SK-N-SH treated with all-trans-retinoic acid at 6 μM for 48 hours (cell line): ENCODE data around the gene SCAF1.

ENCODE experiments used
- ATAC-seq: fragments of 200-7000 bp; cut with Tn5 transposase; 3 replicates; pipeline ENCODE4 v1.9.1; 2020; ENCODE audit warnings: mild to moderate bottlenecking, moderate library complexity
- ARNTL ChIP-seq: fragments of 450-650 bp; formaldehyde crosslinking; IDR thresholded peaks from 2 replicates; pipeline ENCODE4 v1.5.0; 2020; ENCODE audit warnings: low read depth, mild to moderate bottlenecking, moderate library complexity, borderline replicate concordance
- BACH2 ChIP-seq: fragments of 250-450 bp; sonication (Bioruptor Pico); IDR thresholded peaks from 2 replicates; pipeline ENCODE4 v1.9.0; 2021; ENCODE audit warnings: mild to moderate bottlenecking, borderline replicate concordance
- CSDC2 ChIP-seq: fragments of 250-450 bp; sonication (Bioruptor Pico); IDR thresholded peaks from 2 replicates; pipeline ENCODE4 v1.5.0; 2020; ENCODE audit warnings: mild to moderate bottlenecking, moderate library complexity
- CSRNP3 ChIP-seq: fragments of 250-450 bp; sonication (Bioruptor Pico); IDR thresholded peaks from 2 replicates; pipeline ENCODE4 v1.5.1; 2021; ENCODE audit warnings: mild to moderate bottlenecking, moderate library complexity
- ESRRG ChIP-seq: fragments of 250-450 bp; sonication (Bioruptor Pico); IDR thresholded peaks from 2 replicates; pipeline ENCODE4 v1.6.1; 2021; ENCODE audit warnings: mild to moderate bottlenecking
- GLIS3 ChIP-seq: fragments of 250-450 bp; sonication (Bioruptor Pico); IDR thresholded peaks from 2 replicates; pipeline ENCODE4 v1.5.0; 2020; ENCODE audit warnings: mild to moderate bottlenecking, moderate library complexity
- ISL1 ChIP-seq: fragments of 250-450 bp; sonication (Bioruptor Pico); IDR thresholded peaks from 2 replicates; pipeline ENCODE4 v2.1.2; 2022; ENCODE audit warnings: mild to moderate bottlenecking, moderate library complexity
- OSR1 ChIP-seq: fragments of 250-450 bp; sonication (Bioruptor Pico); IDR thresholded peaks from 2 replicates; pipeline ENCODE4 v1.8.0; 2022; ENCODE audit warnings: moderate library complexity, mild to moderate bottlenecking, inconsistent platforms
- PATZ1 ChIP-seq: fragments of 250-450 bp; sonication (Bioruptor Pico); IDR thresholded peaks from 2 replicates; pipeline ENCODE4 v1.8.0; 2020; ENCODE audit warnings: mild to moderate bottlenecking, moderate library complexity, borderline replicate concordance
- POU6F1 ChIP-seq: fragments of 250-450 bp; sonication (Bioruptor Pico); IDR thresholded peaks from 2 replicates; pipeline ENCODE4 v1.8.0; 2021; ENCODE audit warnings: low read depth, mild to moderate bottlenecking, moderate library complexity, borderline replicate concordance
- PPARA ChIP-seq: fragments of 250-450 bp; sonication (Bioruptor Pico); IDR thresholded peaks from 2 replicates; pipeline ENCODE4 v1.5.0; 2020; ENCODE audit warnings: mild to moderate bottlenecking, borderline replicate concordance
- RARB ChIP-seq: fragments of 250-450 bp; sonication (Bioruptor Pico); IDR thresholded peaks from 2 replicates; pipeline ENCODE4 v1.8.0; 2021; ENCODE audit warnings: mild to moderate bottlenecking, moderate library complexity
- SNAI2 ChIP-seq: fragments of 250-450 bp; sonication (Bioruptor Pico); IDR thresholded peaks from 2 replicates; pipeline ENCODE4 v1.5.0; 2020; ENCODE audit warnings: mild to moderate bottlenecking, moderate library complexity
- TCF4 ChIP-seq: fragments of 250-450 bp; sonication (Bioruptor Pico); IDR thresholded peaks from 2 replicates; pipeline ENCODE4 v1.8.0; 2021; ENCODE audit warnings: mild to moderate bottlenecking, moderate library complexity, borderline replicate concordance
- ZFP3 ChIP-seq: fragments of 250-450 bp; sonication (Bioruptor Pico); IDR thresholded peaks from 2 replicates; pipeline ENCODE4 v1.5.0; 2020; ENCODE audit warnings: mild to moderate bottlenecking, moderate library complexity
- ZFP30 ChIP-seq: fragments of 450-650 bp; formaldehyde crosslinking; IDR thresholded peaks from 2 replicates; pipeline ENCODE4 v1.5.0; 2022; ENCODE audit warnings: mild to moderate bottlenecking, moderate library complexity
- ZNF565 ChIP-seq: fragments of 450-650 bp; formaldehyde crosslinking; conservative IDR thresholded peaks from 2 replicates; pipeline ENCODE4 v1.5.0; 2020; ENCODE audit warnings: low read depth, mild to moderate bottlenecking, moderate library complexity
- ZNF70 ChIP-seq: fragments of 450-650 bp; formaldehyde crosslinking; IDR thresholded peaks from 2 replicates; pipeline ENCODE4 v1.5.0; 2020; ENCODE audit warnings: mild to moderate bottlenecking, moderate library complexity
- ZNF8 ChIP-seq: fragments of 450-650 bp; formaldehyde crosslinking; IDR thresholded peaks from 2 replicates; pipeline ENCODE4 v1.5.0; 2020; ENCODE audit warnings: mild to moderate bottlenecking, moderate library complexity
- TF ChIP-seq, protein P1 (sequence below): fragments of 250-450 bp; sonication (Bioruptor Pico); IDR thresholded peaks from 2 replicates; pipeline ENCODE4 v1.5.1; 2020; ENCODE audit warnings: low read depth, mild to moderate bottlenecking, moderate library complexity
- TF ChIP-seq, protein P2 (sequence below): fragments of 250-450 bp; sonication (Bioruptor Pico); IDR thresholded peaks from 2 replicates; pipeline ENCODE4 v1.5.0; 2020; ENCODE audit warnings: mild to moderate bottlenecking, moderate library complexity

Gene SCAF1

GRCh38 chr19:49653466-49653806, 11.4 kb downstream of the SCAF1 start:
- no peak for ATAC-seq
- TF ChIP-seq RARB (CRISPR knock-in tag) (no peak), ARNTL (no peak), OSR1 (CRISPR knock-in tag) (no peak), CSDC2 (CRISPR knock-in tag) (no peak), POU6F1 (CRISPR knock-in tag) (no peak), BACH2 (CRISPR knock-in tag) (no peak), ZNF70 (no peak), ISL1 (no peak), GLIS3 (CRISPR knock-in tag) (no peak), ZNF565 (CRISPR knock-in tag) (no peak), ZFP3 (CRISPR knock-in tag) (no peak), CSRNP3 (CRISPR knock-in tag) (no peak), PPARA (CRISPR knock-in tag) (no peak), ESRRG (no peak)
- TF ChIP-seq, protein P1, sequence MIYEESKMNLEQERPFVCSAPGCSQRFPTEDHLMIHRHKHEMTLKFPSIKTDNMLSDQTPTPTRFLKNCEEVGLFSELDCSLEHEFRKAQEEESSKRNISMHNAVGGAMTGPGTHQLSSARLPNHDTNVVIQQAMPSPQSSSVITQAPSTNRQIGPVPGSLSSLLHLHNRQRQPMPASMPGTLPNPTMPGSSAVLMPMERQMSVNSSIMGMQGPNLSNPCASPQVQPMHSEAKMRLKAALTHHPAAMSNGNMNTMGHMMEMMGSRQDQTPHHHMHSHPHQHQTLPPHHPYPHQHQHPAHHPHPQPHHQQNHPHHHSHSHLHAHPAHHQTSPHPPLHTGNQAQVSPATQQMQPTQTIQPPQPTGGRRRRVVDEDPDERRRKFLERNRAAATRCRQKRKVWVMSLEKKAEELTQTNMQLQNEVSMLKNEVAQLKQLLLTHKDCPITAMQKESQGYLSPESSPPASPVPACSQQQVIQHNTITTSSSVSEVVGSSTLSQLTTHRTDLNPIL (CRISPR knock-in tag), result no peak
- TF ChIP-seq, protein P2, sequence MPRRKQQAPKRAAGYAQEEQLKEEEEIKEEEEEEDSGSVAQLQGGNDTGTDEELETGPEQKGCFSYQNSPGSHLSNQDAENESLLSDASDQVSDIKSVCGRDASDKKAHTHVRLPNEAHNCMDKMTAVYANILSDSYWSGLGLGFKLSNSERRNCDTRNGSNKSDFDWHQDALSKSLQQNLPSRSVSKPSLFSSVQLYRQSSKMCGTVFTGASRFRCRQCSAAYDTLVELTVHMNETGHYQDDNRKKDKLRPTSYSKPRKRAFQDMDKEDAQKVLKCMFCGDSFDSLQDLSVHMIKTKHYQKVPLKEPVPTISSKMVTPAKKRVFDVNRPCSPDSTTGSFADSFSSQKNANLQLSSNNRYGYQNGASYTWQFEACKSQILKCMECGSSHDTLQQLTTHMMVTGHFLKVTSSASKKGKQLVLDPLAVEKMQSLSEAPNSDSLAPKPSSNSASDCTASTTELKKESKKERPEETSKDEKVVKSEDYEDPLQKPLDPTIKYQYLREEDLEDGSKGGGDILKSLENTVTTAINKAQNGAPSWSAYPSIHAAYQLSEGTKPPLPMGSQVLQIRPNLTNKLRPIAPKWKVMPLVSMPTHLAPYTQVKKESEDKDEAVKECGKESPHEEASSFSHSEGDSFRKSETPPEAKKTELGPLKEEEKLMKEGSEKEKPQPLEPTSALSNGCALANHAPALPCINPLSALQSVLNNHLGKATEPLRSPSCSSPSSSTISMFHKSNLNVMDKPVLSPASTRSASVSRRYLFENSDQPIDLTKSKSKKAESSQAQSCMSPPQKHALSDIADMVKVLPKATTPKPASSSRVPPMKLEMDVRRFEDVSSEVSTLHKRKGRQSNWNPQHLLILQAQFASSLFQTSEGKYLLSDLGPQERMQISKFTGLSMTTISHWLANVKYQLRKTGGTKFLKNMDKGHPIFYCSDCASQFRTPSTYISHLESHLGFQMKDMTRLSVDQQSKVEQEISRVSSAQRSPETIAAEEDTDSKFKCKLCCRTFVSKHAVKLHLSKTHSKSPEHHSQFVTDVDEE (CRISPR knock-in tag), result no peak

GRCh38 chr19:49654581-49654980, 12.6 kb downstream of the SCAF1 start:
- no peak for TF ChIP-seq PPARA (CRISPR knock-in tag)
- TF ChIP-seq TCF4 (CRISPR knock-in tag), result no peak
- no peak for TF ChIP-seq BACH2 (CRISPR knock-in tag)
- no peak for TF ChIP-seq RARB (CRISPR knock-in tag)
- no peak for TF ChIP-seq CSDC2 (CRISPR knock-in tag)
- TF ChIP-seq ZFP30, result no peak
- no peak for TF ChIP-seq ZNF565 (CRISPR knock-in tag)
- TF ChIP-seq CSRNP3 (CRISPR knock-in tag), result no peak
- no peak for TF ChIP-seq PATZ1
- TF ChIP-seq, protein P1 (CRISPR knock-in tag), result no peak
- TF ChIP-seq GLIS3 (CRISPR knock-in tag), result no peak
- TF ChIP-seq ZFP3 (CRISPR knock-in tag), result no peak
- TF ChIP-seq ZNF8, result no peak
- no peak for TF ChIP-seq POU6F1 (CRISPR knock-in tag)
- TF ChIP-seq ZNF70, result no peak
- TF ChIP-seq SNAI2, result no peak
- TF ChIP-seq ESRRG, result no peak
- TF ChIP-seq ARNTL, result no peak
- TF ChIP-seq, protein P2 (CRISPR knock-in tag), result no peak
- TF ChIP-seq, all 23 proteins: peak for 0
- no peak for ATAC-seq
